NCI-H2196 treated with DMSO at 0.1 percent for 48 hours (cell line): Measurements from ENCODE around the gene WDR81.
"Not testable (repeated sequence)": the region's sequence is repeated elsewhere in the genome, so short reads cannot be mapped to it uniquely, and the experiment has no call there.

ENCODE experiments used
- DNase-seq: peaks from one replicate; lab custom pipeline; 2025; ENCODE audit not compliant: unreplicated experiment; lab: John Stamatoyannopoulos, UW

Gene WDR81

DNA sequence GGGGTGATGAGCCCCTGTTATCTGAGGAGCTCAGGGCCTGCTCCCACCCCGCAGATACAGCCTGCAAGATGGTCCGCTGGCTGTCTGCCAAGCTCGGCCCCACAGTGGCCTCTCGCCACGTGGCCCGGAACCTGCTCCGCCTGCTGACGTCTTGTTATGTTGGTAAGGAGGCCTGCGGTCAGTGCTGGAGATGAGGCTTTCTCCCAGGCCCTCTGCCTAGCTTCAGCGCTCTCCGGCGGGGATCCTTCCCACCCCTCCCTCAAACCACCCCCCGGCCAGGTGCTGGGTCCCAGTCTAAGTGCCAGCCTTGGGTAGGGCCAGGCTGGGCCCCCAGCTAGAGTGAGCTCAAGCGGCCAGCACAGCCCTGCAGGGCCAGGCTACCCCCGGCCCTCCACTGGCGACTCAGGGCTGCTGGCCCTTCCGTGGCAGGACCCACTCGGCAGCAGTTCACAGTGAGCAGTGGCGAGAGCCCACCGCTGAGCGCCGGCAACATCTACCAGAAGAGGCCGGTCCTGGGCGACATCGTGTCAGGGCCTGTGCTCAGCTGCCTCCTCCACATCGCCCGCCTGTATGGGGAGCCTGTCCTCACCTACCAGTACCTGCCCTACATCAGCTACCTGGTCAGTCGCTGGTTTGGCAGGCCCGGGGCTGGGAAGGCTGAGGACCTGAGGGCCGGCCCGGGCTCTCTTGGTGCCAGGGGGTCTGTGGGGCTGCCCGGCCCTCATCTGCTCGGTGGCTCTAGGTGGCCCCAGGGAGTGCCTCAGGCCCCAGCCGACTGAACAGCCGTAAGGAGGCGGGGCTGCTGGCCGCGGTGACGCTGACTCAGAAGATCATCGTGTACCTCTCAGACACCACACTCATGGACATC lies 6.1 kb downstream of the WDR81 start:
- DNase-seq, result no peak

DNA sequence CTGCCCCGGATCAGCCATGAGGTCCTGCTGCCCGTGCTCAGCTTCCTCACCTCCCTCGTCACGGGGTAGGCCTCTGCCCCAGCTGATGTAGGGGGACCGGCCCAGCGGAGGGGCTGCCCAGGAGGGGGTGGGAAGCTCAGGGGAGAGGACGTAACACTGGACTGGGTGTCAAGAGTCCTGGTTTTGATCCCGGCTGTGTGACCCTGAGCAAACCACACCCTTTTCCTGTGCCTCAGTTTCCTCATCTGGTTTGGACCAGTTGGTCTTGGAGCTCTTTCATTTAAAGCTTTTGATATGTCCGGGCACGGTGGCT lies 6.6 kb downstream of the WDR81 start:
- no peak for DNase-seq

DNA sequence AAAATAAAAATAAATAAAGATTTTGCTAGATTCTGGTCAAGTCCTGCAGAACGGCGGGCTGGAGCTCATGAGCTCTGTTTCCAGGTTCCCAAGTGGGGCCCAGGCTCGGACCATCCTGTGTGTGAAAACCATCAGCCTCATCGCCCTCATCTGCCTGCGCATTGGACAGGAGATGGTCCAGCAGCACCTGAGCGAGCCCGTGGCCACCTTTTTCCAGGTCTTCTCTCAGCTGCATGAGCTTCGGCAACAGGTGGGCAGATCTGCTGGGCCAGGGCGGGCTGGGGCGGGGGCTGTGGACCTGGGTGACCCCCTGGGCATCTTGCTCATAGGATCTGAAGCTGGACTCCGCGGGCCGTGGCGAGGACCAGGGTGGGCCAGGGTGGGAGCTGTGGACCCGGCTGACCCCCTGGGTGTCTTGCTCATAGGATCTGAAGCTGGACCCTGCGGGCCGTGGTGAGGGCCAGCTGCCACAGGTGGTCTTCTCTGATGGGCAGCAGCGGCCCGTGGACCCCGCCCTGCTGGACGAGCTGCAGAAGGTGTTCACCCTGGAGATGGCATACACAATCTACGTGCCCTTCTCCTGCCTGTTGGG lies 7.8 kb downstream of the WDR81 start:
- no peak for DNase-seq

DNA sequence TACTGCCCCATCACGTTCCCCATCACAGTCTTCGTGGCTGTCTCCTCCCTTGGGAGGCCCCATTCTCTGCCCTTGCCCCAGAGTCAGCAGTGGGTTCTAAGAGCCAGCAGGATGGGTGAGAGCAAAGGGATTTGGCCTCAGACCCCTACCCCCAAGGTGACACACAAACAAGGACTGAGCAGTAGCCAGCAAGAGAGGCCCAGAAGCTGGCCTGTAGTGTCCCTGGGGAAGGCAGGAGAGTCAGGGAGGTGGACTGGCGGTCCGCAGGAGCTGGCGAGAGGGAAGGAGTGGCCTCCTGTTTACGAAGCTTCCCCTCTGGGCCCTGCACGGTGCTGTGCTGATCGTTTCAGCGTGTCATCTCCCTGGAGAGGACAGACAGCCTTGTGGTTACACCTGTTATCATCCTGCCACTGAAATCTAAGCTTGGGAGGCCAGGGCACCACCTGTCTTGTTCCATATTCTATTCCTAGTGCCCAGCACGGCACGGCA lies 8.4 kb downstream of the WDR81 start:
- DNase-seq, result no peak

DNA sequence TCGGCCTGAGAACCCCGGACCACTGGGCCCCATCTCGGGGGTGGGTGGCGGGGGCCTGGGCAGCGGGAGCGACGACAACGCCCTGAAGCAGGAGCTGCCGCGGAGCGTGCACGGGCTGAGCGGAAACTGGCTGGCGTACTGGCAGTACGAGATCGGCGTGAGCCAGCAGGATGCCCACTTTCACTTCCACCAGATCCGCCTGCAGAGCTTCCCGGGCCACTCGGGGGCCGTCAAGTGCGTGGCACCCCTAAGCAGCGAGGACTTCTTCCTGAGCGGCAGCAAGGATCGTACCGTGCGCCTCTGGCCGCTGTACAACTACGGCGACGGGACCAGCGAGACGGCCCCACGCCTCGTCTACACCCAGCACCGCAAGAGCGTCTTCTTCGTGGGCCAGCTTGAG lies 9.3 kb downstream of the WDR81 start:
- no peak for DNase-seq

DNA sequence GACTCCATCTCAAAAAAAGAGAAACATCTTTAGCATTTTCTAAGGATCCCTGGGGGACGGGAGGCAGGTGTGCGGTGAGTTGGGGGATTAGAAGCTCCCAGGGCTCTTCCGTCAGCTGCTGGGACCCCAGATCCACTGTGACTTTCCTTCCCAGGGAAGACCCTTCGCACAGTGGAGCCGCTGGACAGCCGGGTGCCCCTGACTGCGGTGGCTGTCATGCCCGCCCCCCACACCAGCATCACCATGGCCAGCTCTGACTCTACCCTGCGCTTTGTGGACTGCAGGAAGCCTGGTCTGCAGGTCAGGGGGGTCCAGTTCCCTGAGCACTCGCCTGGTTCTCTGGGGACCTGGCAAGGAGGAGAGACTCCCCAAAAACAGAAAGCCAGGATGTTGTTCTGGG lies 10.9 kb downstream of the WDR81 start:
- no peak for DNase-seq

DNA sequence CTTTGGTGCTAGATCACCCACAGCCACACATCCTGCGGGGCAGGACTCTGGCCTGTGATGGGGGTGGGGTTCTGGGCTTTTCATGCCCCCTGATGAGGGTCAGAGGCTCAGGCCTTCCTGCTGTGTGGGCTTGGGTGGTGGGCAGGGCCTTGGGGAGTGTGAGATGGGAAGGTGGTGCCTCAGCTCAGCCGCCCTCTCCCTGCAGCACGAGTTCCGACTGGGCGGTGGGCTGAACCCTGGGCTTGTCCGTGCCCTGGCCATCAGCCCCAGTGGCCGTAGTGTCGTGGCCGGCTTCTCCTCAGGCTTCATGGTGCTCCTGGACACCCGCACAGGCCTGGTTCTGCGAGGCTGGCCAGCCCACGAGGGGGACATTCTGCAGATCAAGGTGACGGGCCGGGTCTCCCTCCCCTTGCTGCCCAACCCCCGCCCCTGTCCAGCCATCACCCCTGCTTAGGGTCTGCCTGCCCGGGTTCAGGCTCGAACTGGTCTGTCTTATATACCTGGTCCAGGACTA lies 11.4 kb downstream of the WDR81 start:
- DNase-seq, result no peak

DNA sequence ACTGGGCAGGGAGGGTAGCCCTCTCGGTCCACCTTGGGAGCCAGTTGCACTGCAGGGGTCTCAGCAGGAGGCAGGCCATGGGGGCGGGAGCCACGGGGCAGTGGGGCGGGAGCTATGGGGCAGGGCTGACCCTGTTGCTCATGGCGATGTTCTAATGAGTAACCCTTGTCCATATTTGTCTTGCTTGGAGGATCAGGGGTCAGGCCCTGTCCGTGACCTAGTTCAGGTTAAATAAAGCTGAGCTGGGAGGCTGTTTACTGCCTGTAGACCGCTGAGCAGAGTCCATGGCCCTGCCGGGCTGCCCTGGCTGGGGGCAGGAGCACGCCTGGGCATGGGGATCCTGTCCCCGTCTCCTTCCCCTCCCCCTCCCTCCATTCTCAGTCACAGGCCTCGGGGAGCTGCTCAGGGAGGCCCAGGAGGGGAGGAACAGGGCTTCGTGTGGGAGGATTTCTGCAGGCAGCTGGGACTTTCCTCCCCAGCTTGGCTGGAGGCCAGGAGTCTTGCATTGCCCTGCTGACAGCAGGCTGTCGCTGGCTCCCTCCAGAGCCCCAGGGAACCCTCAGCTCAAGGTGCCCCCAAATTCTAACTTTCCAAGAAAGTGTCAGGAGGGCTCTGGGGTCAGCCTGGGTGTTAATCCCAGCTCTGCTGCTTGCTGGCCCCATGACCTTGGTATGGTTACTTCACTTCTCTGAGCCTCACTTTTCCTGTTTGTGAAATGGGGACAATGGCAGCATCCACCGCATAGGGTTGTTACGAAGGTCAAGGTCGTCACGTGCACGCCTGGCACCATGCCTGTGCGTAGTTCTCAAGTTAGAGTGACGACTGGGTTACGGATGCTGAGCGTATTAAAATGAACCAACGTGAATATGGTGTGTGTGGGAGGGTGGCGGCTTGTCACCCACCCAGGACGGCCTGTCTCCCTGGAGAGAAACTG lies 12.1 kb downstream of the WDR81 start:
- no peak for DNase-seq

DNA sequence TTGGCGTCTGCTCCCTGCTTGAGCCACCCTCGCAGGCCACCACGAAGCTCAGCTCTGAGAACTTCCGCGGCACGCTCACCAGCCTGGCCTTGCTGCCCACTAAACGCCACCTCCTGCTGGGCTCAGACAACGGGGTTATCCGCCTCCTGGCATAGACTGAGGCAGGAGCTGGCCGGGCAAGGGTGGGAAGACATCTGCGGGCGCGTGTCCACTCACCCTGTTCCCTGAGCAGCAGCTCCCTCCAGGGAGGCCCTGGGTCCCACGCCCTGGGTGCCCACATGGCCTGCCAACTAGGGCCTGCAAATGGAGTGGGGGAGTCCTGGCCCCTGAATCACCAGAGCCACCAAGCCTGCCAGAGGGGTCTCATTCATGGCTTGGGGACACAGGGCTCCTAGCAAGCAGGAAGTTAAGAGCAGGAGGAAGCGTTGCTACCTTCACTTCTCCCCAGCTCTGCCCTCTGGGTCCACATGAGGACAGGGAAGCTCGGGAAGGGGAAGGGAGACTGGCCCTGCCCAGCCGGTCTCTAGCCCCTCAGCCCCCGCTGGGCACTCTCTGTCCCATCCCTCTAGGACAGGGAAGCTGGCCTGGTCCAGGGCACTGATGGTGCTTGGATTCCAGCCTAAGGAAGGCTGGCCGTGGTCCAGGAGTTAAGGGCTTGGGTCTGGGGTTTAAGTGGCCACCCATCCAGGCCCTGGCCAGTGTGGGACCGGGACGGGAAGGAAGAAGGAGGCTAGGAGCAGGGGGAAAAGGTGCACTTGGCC lies 13.2 kb downstream of the WDR81 start:
- DNase-seq, result no peak

DNA sequence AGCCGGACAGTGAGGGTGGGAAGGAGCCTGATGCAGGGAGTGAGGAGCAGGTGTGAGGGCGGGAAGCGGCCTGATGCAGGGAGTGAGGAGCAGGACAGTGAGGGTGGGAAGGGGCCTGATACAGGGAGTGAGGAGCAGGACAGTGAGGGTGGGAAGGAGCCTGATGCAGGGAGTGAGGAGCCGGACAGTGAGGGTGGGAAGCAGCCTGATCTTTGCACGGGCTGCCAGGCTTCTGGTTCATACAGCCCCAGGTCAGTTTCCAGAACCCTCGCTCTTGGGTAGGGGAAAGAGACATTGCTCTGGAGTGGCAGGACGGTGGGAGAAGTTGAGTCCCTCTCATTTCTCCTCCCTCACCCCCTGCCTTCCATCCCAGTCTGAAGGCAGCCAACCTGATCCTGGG lies 17.4 kb downstream of the WDR81 start:
- not testable (repeated sequence) for DNase-seq

DNA sequence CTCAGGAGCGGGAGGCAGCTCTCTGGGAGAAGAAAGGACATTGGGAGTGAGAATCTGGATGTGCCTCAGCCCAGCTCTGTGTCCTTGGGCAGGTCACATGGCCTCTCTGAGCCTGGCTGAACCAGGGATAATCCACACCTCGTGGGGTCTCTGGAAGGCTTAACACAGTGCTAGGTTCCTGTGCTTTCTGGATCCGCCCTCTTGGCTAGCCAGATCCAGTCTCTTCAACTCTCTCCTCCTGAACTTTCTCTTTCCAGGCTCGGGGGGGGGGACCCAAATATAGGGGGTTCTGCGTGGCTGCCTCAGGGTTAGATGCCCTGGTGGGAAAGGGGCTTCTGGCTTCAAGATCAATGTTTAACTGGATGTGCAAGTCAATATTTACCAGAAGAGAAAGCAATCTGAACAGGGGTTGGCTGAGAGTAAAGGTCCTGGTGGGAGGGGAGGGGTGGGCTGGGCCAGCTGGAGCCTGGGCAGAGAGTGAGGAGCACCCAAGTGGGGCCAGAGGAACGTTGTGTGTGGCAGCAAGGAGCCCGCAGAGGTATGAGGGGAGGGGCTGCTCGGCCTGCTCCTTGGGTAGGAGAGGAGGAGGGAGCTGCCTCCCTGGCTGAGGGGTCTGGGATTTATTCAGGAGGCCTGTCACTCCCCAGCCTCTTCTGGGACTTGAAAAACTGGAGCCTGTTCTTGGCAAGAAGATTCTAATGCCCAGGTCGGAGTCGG lies 18.0 kb downstream of the WDR81 start, which contains the start of gene SERPINF2:
TSS of gene SERPINF2 (plus strand) at position 501 of the 717 bp plus-strand sequence. CDS start 2,125 bp downstream, outside the sequence.
- DNase-seq, result no peak

DNA sequence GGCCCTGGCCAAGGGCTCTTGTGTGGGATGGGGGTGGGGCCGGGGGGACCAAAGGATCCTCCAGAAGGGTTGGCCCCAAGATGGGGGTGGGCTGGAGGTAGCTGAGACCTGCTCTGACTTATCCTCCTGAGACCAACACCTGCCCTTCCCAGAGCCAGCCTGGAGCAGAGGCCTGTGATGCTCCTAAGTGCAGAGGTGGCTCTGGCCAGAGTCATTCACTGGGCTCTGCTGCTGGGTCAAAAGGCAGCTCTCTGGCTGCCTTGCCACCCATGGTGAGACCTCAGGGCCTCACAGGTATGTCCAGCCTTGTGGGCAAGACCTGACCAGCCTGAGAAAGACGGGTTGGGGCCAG lies 18.6 kb downstream of the WDR81 start:
- DNase-seq, result no peak

DNA sequence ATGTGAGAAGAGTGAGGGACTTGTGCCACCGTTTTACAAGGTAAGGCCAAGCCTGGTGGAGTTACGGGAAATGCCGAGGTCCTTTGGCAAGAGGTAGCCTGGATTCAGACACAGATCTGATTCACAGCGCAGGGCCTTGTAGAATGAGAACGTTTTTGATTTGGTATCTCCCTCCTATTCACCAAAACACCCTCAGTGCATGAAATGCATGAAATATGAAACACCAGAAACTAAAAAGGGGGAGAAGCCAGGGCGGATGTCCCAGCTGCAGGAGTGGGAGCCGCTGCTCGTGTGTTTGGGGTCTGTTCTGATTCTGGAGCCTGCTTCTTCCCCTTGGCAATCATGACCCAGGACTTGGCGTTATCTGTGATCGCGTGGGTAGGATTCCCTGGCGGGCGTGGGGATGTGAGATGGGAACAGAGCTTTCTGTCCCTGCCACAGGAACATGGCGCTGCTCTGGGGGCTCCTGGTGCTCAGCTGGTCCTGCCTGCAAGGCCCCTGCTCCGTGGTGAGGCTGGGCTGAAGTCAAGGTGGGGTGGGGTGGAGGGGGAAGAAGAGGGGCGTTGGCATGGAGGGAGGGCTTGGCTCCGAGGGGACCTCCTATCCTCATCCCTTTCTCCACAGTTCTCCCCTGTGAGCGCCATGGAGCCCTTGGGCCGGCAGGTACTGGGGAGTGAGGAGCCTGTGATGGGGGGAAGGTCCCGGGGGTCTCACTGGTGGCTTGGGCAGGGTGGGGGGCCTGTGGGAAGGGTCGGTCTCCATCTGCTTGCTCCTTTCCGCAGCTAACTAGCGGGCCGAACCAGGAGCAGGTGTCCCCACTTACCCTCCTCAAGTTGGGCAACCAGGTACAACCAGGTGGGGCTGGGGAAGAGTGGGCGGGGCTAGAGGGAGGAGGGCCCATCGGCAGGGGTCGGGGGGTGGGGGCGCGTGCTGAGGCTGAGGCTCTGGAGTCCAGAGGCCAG lies 20.3 kb downstream of the WDR81 start:
- no peak for DNase-seq

DNA sequence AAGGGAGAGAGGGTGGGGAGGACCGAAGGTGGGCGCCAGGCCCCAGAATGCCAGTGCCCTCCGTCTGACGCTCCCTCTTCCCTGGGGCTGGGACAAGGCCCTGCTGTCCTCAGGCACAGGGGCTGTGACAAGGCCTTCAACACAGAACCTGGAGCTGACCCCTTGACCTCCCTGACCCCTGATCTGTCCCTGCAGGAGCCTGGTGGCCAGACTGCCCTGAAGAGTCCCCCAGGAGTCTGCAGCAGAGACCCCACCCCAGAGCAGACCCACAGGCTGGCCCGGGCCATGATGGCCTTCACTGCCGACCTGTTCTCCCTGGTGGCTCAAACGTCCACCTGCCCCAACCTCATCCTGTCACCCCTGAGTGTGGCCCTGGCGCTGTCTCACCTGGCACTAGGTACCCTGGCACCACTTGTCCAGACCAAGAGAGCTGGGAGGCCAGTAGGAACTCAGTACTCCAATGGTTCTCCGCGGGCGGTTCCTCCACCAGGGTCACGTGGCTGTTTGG lies 21.1 kb downstream of the WDR81 start:
- DNase-seq, result no peak

DNA sequence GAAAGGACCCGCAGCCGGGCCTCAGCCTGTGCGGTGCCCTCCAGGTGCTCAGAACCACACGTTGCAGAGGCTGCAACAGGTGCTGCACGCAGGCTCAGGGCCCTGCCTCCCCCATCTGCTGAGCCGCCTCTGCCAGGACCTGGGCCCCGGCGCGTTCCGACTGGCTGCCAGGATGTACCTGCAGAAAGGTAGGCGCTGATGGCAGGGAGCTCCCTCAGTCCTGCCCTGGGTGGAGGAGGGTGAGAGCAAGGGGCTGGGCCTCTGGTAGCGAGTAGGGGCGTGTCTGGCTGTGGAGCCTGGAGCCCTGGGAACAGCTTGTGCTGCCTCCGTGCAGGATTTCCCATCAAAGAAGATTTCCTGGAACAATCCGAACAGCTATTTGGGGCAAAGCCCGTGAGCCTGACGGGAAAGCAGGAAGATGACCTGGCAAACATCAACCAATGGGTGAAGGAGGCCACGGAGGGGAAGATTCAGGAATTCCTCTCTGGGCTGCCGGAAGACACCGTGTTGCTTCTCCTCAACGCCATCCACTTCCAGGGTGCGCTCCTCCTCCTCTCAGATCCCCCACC lies 22.6 kb downstream of the WDR81 start:
- DNase-seq, result no peak

DNA sequence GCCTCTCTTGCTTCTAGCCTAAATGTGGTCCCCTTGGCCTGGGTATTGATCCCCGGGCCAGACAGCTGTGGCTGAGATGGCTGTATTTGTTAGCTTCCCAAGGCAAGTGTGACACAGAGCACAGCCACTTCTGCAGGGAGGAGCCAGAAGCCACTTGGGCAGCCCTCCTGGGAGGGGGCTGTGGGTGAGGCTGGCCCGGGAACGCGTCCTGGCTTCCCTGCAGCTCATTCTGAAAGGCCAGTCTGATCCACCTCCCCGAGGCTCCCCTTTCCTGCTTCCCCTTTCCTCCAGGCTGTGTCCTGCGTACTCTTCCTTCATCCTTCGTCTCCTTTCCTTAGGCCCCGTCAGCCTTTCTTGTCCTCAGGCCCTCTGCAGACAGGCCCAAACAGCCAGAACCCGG lies 26.1 kb downstream of the WDR81 start:
- no peak for DNase-seq

DNA sequence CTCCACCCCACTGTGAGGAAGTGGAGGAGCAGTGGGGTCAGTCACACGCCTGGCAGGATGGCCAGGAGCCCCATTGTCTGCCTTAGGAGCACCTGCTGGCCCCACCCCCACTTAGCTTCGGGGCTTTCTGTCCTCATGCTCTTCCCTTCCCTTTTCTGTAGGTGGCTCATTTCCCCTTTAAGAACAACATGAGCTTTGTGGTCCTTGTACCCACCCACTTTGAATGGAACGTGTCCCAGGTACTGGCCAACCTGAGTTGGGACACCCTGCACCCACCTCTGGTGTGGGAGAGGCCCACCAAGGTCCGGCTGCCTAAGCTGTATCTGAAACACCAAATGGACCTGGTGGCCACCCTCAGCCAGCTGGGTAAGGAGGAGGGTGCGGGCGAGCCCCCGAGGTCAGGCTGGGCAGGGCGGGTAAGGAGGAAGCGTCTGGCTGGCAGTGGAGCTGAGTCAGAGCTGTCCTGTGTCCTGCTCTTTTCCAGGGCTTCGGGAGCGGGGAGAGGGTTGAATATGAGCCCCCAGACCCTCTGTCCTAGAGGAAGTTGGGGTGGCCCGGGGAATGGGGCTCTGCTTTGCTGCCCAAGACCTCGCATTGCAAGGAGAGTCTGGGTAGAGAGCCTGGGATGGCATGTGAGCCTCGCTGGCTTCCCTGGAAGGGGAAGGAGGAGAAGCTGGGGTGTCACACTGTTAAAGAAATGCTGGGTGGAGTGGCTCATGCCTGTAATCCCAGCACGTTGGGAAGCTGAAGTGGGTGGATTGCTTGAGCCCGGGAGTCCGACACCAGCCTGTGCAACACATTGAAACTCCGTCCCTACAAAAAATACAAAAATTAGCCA lies 28.1 kb downstream of the WDR81 start:
- DNase-seq, result no peak
